ENCODE measurements around the gene CDS1. TPM values are rescaled to one million over a fixed set of nuclear protein-coding genes. Genes with fewer than 3 reads are reported as not detected.

The CDS1 gene
- total and polyA plus RNA-seq, 4 experiments from 2014 or later = 0.12 to 0.83 (median 0.49) TPM

DNA sequence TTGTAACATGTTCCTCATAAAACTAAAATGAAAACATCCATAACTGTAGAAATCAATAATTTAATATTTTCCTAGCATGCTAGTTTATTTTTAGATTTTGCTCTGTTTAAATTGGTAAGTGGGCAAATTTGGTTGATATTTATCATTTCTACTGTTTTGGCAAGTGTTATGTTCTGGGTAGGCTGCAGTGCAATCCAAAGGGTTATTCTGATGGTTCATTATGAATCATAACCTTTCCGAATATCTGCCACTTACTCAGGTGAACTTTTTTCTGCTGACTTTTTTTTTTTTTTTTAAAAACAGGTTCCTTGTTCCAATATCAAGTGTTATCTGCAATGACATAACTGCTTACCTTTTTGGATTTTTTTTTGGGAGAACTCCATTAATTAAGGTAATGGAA is 52.0 kb downstream of the CDS1 start:
- Histone ChIP-seq H3K27ac (ENCODE audit: low read depth, low read length) (no peak overlapping the region), H3K4me3 (ENCODE audit: low read length in 2 of 2) (no peak overlapping the region), H3K36me3 (ENCODE audit: insufficient read depth, low read length) (no peaks in the 10 kb centered on the region), H3K27me3 (ENCODE audit: insufficient read depth, low read length) (no peaks in the 10 kb centered on the region), H3K4me1 (ENCODE audit: insufficient read depth, low read length) (no peaks in the 10 kb centered on the region), H3K9me3 (ENCODE audit: control insufficient read depth in 1 of 2, low read length in 2 of 2) (no peaks in the 10 kb centered on the region)
- Mint-ChIP-seq H3K36me3 (peaks cover 0 to 4% of the 10 kb centered on the region in 2 donors), H3K4me3 (no peak overlapping the region), H3K27ac (no peak overlapping the region), H3K27me3 (no peaks in the 10 kb centered on the region), H3K9me3 (peaks cover 0 to 5% (median 3%) of the 10 kb centered on the region in 8 donors), H3K4me1 (no peaks in the 10 kb centered on the region)
- intact Hi-C loops (cut with micrococcal nuclease) = no loop called here
- DNase-seq = no peak
- ChIA-PET POLR2A (ENCODE audit: partially characterized antibody) (no interaction called here), CTCF (ENCODE audit: partially characterized antibody) (no interaction called here)

DNA sequence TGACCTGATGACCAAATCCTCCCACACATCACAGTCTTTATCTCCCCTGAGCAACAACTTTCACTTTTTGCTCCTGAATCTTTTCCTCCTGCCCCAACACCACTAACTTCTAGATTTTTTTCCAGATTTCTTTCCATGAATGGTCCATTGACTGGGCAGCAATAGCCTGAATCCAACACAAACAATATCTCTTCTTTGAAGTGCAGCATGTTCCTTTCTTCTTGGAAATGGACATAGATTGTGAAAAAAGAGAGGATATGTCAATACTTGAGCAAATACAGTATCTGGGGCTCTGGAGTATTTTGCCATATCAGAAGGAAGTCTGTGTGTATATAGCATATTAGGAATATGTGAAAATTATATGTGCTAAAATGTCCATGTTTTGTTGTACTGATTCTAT is 55.2 kb downstream of the CDS1 start:
- ChIA-PET CTCF (ENCODE audit: partially characterized antibody) (no interaction called here), POLR2A (ENCODE audit: partially characterized antibody) (no interaction called here)
- intact Hi-C loops (cut with micrococcal nuclease) = no loop called here
- Histone ChIP-seq H3K4me1 (ENCODE audit: insufficient read depth, low read length) (no peaks in the 10 kb centered on the region), H3K9me3 (ENCODE audit: control insufficient read depth in 1 of 2, low read length in 2 of 2) (no peaks in the 10 kb centered on the region), H3K27ac (ENCODE audit: low read depth, low read length) (no peak overlapping the region), H3K4me3 (ENCODE audit: low read length in 2 of 2) (no peak overlapping the region), H3K36me3 (ENCODE audit: insufficient read depth, low read length) (no peaks in the 10 kb centered on the region), H3K27me3 (ENCODE audit: insufficient read depth, low read length) (no peaks in the 10 kb centered on the region)
- H3K9me3 Mint-ChIP-seq = peaks cover 0 to 5% (median 3%) of the 10 kb centered on the region in 8 donors
- no peaks in the 10 kb centered on the region for H3K4me1 Mint-ChIP-seq
- no peak overlapping the region for H3K4me3 Mint-ChIP-seq
- H3K27ac Mint-ChIP-seq = no peak overlapping the region
- H3K27me3 Mint-ChIP-seq = no peaks in the 10 kb centered on the region
- no peak for DNase-seq
- peaks cover 0 to 4% of the 10 kb centered on the region in 2 donors for H3K36me3 Mint-ChIP-seq

DNA sequence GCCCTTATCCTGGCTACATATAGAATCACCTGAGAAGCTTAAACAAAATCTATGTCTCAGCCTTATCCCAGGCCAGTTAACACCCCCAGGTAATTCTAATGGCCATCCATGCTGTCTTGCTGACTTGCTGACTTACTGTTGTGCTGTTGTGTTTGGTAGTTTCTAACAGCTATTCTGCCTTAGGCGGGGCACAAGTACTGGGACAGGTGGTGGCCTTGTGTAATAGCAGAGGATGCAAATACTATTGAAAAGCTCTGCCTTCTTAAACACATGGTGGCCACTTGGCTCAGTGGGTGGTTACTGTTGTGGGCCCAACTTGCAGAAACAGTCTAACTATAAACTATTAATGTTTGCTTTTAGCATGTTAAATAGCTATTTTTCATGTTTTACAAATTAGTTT is 56.2 kb downstream of the CDS1 start:
- peaks cover 0 to 5% (median 3%) of the 10 kb centered on the region in 8 donors for H3K9me3 Mint-ChIP-seq
- Histone ChIP-seq H3K9me3 (ENCODE audit: control insufficient read depth in 1 of 2, low read length in 2 of 2) (no peaks in the 10 kb centered on the region), H3K4me1 (ENCODE audit: insufficient read depth, low read length) (no peaks in the 10 kb centered on the region), H3K27me3 (ENCODE audit: insufficient read depth, low read length) (no peaks in the 10 kb centered on the region), H3K4me3 (ENCODE audit: low read length in 2 of 2) (no peak overlapping the region), H3K36me3 (ENCODE audit: insufficient read depth, low read length) (no peaks in the 10 kb centered on the region), H3K27ac (ENCODE audit: low read depth, low read length) (no peak overlapping the region)
- no peak overlapping the region for H3K4me3 Mint-ChIP-seq
- POLR2A ChIA-PET (ENCODE audit: partially characterized antibody) = no interaction called here
- no peaks in the 10 kb centered on the region for H3K4me1 Mint-ChIP-seq
- peak overlapping the region in 1 of 7 donors; percentile 42 for H3K27ac Mint-ChIP-seq
- no peaks in the 10 kb centered on the region for H3K27me3 Mint-ChIP-seq
- no peak for DNase-seq
- CTCF ChIA-PET (ENCODE audit: partially characterized antibody) = no interaction called here
- intact Hi-C loops (cut with micrococcal nuclease) = no loop called here
- peaks cover 0 to 4% of the 10 kb centered on the region in 2 donors for H3K36me3 Mint-ChIP-seq

DNA sequence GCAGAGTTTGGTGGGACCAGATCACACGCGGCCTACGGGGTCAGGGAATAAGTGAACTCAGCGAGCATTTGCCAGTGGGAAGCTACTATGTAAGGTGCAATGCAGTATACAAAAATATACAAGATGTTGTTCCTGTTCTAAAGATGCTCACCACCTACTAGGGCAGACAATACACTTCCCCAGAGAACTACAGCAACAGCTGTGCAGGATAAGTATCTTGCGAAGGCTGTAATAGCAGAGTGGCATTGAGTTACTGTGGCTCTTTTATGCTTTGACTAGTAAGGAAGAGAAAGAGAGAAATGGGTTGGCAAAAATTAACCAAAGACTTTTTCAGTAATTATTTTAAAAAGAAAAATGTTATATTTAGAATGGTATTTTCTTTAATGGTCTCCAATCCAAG is 61.2 kb downstream of the CDS1 start:
- Mint-ChIP-seq H3K36me3 (no peaks in the 10 kb centered on the region), H3K27me3 (no peaks in the 10 kb centered on the region), H3K9me3 (no peaks in the 10 kb centered on the region), H3K4me1 (no peaks in the 10 kb centered on the region), H3K27ac (no peak overlapping the region), H3K4me3 (no peak overlapping the region)
- Histone ChIP-seq H3K27ac (ENCODE audit: low read depth, low read length) (no peak overlapping the region), H3K27me3 (ENCODE audit: insufficient read depth, low read length) (no peaks in the 10 kb centered on the region), H3K4me3 (ENCODE audit: low read length in 2 of 2) (no peak overlapping the region), H3K9me3 (ENCODE audit: control insufficient read depth in 1 of 2, low read length in 2 of 2) (no peaks in the 10 kb centered on the region), H3K4me1 (ENCODE audit: insufficient read depth, low read length) (no peaks in the 10 kb centered on the region), H3K36me3 (ENCODE audit: insufficient read depth, low read length) (no peaks in the 10 kb centered on the region)
- ChIA-PET POLR2A (ENCODE audit: partially characterized antibody) (no interaction called here), CTCF (ENCODE audit: partially characterized antibody) (no interaction called here)
- intact Hi-C loops (cut with micrococcal nuclease) = no loop called here
- no peak for DNase-seq

GRCh38 chr4:84647312-84647884 is 64.5 kb downstream of the CDS1 start:
- Mint-ChIP-seq H3K4me3 (no peak overlapping the region), H3K27me3 (no peaks in the 10 kb centered on the region), H3K36me3 (no peaks in the 10 kb centered on the region), H3K27ac (no peak overlapping the region), H3K4me1 (no peaks in the 10 kb centered on the region), H3K9me3 (no peaks in the 10 kb centered on the region)
- H3K4me1 ChIP-seq (ENCODE audit: insufficient read depth, low read length) = no peaks in the 10 kb centered on the region
- no peak overlapping the region for H3K27ac ChIP-seq (ENCODE audit: low read depth, low read length)
- H3K9me3 ChIP-seq (ENCODE audit: control insufficient read depth in 1 of 2, low read length in 2 of 2) = no peaks in the 10 kb centered on the region
- H3K27me3 ChIP-seq (ENCODE audit: insufficient read depth, low read length) = no peaks in the 10 kb centered on the region
- H3K4me3 ChIP-seq (ENCODE audit: low read length in 2 of 2) = no peak overlapping the region
- ChIA-PET POLR2A (ENCODE audit: partially characterized antibody) (interaction anchor here (0.6 kb wide), 1 partner anchor 19 kb away, joined by 3 read pairs; no protein-coding TSS in a partner anchor), CTCF (ENCODE audit: partially characterized antibody) (no interaction called here)
- DNase-seq = no peak
- no peaks in the 10 kb centered on the region for H3K36me3 ChIP-seq (ENCODE audit: insufficient read depth, low read length)
- intact Hi-C loops (cut with micrococcal nuclease) = no loop called here

DNA sequence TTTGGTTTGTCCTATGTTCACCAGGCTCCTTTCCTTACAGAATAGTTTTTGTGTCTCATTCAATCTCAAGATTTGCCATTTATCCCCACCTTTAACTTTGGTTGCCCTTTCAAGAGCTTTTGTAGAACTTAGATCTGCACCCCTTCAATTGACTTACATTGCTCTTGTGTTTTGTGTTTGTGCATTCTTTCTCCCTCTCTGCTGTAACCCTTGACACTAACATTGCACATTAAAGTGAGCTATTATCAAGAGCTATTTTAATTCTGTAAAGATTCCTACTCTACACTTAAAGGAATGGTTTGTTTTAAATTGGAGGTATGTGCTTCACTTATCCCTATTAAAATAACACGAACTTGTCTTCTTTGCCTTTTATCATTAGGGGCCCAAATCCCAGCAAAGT is 65.3 kb downstream of the CDS1 start:
- no peak overlapping the region for H3K27ac ChIP-seq (ENCODE audit: low read depth, low read length)
- Mint-ChIP-seq H3K9me3 (no peaks in the 10 kb centered on the region), H3K27me3 (no peaks in the 10 kb centered on the region), H3K36me3 (no peaks in the 10 kb centered on the region), H3K4me1 (no peaks in the 10 kb centered on the region), H3K4me3 (no peak overlapping the region), H3K27ac (no peak overlapping the region)
- intact Hi-C loops (cut with micrococcal nuclease) = no loop called here
- no peak overlapping the region for H3K4me3 ChIP-seq (ENCODE audit: low read length in 2 of 2)
- H3K27me3 ChIP-seq (ENCODE audit: insufficient read depth, low read length) = no peaks in the 10 kb centered on the region
- H3K9me3 ChIP-seq (ENCODE audit: control insufficient read depth in 1 of 2, low read length in 2 of 2) = no peaks in the 10 kb centered on the region
- DNase-seq = no peak
- ChIA-PET CTCF (ENCODE audit: partially characterized antibody) (no interaction called here), POLR2A (ENCODE audit: partially characterized antibody) (no interaction called here)
- no peaks in the 10 kb centered on the region for H3K4me1 ChIP-seq (ENCODE audit: insufficient read depth, low read length)
- H3K36me3 ChIP-seq (ENCODE audit: insufficient read depth, low read length) = no peaks in the 10 kb centered on the region

- CTCF ChIA-PET (ENCODE audit: partially characterized antibody) = no interaction called here
These were observed 66.1 kb downstream of the CDS1 start for GRCh38 chr4:84648863-84649647.

More at GRCh38 chr4:84648863-84649647, 66.1 kb downstream of the CDS1 start:
- intact Hi-C loops (cut with micrococcal nuclease) = no loop called here
- POLR2A ChIA-PET (ENCODE audit: partially characterized antibody) = no interaction called here
- DNase-seq = no peak
- Mint-ChIP-seq H3K36me3 (no peaks in the 10 kb centered on the region), H3K27me3 (no peaks in the 10 kb centered on the region), H3K4me3 (no peak overlapping the region), H3K27ac (no peak overlapping the region), H3K9me3 (no peaks in the 10 kb centered on the region), H3K4me1 (no peaks in the 10 kb centered on the region)
- Histone ChIP-seq H3K36me3 (ENCODE audit: insufficient read depth, low read length) (no peaks in the 10 kb centered on the region), H3K4me1 (ENCODE audit: insufficient read depth, low read length) (no peaks in the 10 kb centered on the region), H3K27ac (ENCODE audit: low read depth, low read length) (no peak overlapping the region), H3K4me3 (ENCODE audit: low read length in 2 of 2) (no peak overlapping the region), H3K9me3 (ENCODE audit: control insufficient read depth in 1 of 2, low read length in 2 of 2) (no peaks in the 10 kb centered on the region), H3K27me3 (ENCODE audit: insufficient read depth, low read length) (no peaks in the 10 kb centered on the region)
